Measurements from ENCODE around the gene S1PR5.

GRCh38 chr19:10525636-10526035 lies 8.4 kb upstream of the S1PR5 start:
- no peak for TF ChIP-seq EZH2 (IDR thresholded peaks at IDR 0.05; ENCODE audit: low read depth, low read length, severe bottlenecking)
- no peak for TF ChIP-seq POLR2AphosphoS5 (IDR thresholded peaks at IDR 0.05; ENCODE audit: low read depth, low read length)
- TF ChIP-seq TAF1 (IDR thresholded peaks at IDR 0.05; ENCODE audit: low read depth, low read length), result no peak
- no peak for TF ChIP-seq POLR2A (IDR thresholded peaks at IDR 0.05; ENCODE audit: control extremely low read depth in 1 of 2, low read depth in 2 of 2, low read length in 2 of 2)
- TF ChIP-seq CEBPB (IDR thresholded peaks at IDR 0.05; ENCODE audit: low read depth, low read length), result no peak
- TF ChIP-seq CTCF (IDR thresholded peaks at IDR 0.05; ENCODE audit: control extremely low read depth in 1 of 3, insufficient read depth in 1 of 3, low read depth in 1 of 3, low read length in 3 of 3), result no peak
- no peak for TF ChIP-seq CHD1 (IDR thresholded peaks at IDR 0.05; ENCODE audit: low read depth, low read length)

Measured in H1 (cell line).